DND-41 (cell line): Measurements from ENCODE around the gene SH3TC1.

ENCODE experiments used
- CTCF ChIP-seq: IDR thresholded peaks from 2 replicates; pipeline ENCODE4 v1.5.1; 2012; ENCODE audit warnings: borderline replicate concordance, low read length, moderate library complexity, mild to moderate bottlenecking; ENCODE audit not compliant: poor library complexity, severe bottlenecking; ENCODE audit errors: extremely low read depth
- EZH2 ChIP-seq: IDR thresholded peaks from 3 replicates; pipeline ENCODE4 v1.6.1; 2012; ENCODE audit warnings: borderline replicate concordance, low read depth, mild to moderate bottlenecking, moderate library complexity, low read length, inconsistent platforms; ENCODE audit not compliant: severe bottlenecking

DNA sequence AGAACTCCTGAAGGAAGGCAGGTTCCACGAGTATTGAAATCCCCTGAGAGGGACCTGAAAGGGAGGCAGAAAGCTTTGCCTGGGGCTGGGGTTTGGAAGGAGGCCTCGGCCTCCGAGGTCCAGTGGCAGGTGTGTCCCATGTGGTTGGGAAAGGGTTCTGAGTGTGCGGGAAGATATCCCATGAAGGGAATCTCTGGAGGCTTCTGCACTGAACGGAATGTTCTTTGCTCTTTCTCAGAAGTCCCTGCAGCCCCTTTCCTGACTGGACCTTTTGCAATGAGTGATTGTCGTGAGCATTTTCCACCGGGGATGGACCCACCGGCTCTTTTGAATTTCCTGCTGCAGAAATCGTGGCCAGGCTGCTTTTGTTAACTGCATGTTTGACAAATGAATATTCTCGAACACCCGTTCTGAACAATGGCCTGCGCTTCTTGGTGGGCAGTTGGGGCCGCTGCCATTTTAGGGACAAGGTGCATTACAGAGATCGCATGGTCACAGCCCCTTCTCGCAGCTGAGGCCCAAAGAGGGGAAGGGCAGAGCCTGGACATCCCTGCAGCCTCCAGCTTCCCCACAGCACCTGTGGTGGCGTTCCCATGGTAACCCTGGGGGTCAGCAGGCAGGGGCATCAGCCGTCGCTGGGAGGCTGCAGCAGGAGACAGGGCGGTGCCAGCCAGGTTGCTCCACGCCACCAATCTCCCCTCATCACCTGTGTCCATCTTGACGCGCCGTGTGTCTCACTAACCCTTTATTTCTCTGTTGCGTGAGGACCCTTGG is 52.2 kb downstream of the SH3TC1 start:
- TF ChIP-seq CTCF (no peak), EZH2 (no peak)
